C4-2B (cell line): ENCODE measurements around the gene ANKRD35.

Experiments
- H3K27ac ChIP-seq: fragments of 450-650 bp; 2 replicates; pipeline ENCODE4 v1.5.1; 2017
- ZFX ChIP-seq: fragments of 450-650 bp; IDR thresholded peaks from 2 replicates; pipeline ENCODE4 v1.6.1; 2017
- TF ChIP-seq, protein P1 (sequence below): fragments of 450-650 bp; conservative IDR thresholded peaks from 2 replicates; pipeline ENCODE4 v1.5.1; 2017; ENCODE audit warnings: mild to moderate bottlenecking

Gene ANKRD35

DNA sequence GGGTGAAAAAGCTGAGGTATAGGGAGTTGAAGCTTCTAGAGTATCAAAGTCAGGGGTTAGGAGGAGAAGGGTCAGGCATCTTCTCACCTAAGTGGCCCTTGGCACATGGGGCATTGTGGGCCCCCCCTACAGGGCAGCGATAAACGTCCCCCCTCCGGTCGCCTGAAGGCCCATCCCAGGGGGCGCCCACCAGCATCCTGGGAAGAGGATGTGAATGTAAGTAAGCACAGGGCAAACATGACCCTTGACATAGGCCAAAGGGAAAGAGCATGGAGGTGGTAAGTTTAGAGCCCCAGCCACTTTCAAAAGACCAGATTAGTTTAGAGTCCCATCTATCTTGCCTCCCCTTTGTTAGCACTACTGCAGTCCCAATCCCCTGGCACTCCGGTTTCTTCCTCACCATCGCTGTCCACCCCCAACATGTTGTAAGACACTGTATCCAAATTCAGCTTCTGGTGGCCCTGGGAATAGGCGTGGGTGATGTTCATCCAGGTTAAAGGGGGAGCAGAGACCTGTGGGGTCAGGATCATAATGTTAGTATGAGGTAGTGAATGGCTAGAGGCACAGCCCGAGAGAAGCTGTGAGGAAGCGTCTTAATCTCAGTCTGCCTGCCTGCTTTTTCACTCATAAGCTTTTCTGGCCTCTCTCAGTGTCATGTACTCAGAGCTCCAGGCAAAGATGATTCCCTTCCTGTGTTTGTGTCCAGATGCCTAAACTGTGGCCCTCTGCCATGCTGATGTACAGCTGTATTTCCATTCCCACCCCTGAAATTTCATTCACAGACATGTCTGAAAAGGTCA, 21.5 kb upstream of the ANKRD35 start:
- no peak overlapping the region for H3K27ac ChIP-seq
- TF ChIP-seq ZFX, result no peak
- TF ChIP-seq, protein P1, sequence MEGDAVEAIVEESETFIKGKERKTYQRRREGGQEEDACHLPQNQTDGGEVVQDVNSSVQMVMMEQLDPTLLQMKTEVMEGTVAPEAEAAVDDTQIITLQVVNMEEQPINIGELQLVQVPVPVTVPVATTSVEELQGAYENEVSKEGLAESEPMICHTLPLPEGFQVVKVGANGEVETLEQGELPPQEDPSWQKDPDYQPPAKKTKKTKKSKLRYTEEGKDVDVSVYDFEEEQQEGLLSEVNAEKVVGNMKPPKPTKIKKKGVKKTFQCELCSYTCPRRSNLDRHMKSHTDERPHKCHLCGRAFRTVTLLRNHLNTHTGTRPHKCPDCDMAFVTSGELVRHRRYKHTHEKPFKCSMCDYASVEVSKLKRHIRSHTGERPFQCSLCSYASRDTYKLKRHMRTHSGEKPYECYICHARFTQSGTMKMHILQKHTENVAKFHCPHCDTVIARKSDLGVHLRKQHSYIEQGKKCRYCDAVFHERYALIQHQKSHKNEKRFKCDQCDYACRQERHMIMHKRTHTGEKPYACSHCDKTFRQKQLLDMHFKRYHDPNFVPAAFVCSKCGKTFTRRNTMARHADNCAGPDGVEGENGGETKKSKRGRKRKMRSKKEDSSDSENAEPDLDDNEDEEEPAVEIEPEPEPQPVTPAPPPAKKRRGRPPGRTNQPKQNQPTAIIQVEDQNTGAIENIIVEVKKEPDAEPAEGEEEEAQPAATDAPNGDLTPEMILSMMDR, result no peak

DNA sequence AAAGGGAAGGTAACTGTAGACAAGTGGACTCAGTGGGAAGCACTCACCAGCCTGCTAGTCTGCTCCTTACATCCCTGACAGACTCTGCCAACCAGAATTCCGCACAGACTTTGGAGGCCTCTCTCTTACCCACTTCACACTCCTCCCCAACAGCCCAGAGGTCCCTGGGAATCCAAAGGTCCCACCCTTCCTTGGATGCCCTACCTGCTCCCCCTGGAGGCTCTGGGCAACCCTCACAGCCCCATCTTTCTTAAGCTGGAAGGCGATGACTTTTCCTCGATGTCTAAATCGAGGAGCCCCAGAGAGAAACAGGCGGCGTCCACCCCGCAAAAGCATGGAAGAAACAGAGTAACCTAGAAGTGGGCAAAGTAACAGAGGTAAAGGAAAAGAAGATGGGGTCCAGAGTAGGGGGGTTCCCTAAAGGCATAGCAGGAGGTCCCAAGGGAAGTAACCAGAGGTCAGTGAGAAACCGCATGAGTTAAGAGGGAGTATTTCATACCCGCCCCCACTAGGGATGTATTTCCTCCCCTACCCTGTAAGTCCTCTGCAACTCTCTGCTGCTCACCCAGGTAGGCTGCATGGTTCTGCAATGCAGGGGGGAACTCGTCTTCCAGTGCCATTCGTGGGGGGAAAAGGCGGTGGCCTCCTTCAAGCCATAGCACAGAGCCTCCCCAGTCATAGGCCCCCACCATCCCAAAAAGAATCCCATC, 15.8 kb upstream of the ANKRD35 start:
- TF ChIP-seq, protein P1, result no peak
- no peak for TF ChIP-seq ZFX
- H3K27ac ChIP-seq, result no peak overlapping the region

DNA sequence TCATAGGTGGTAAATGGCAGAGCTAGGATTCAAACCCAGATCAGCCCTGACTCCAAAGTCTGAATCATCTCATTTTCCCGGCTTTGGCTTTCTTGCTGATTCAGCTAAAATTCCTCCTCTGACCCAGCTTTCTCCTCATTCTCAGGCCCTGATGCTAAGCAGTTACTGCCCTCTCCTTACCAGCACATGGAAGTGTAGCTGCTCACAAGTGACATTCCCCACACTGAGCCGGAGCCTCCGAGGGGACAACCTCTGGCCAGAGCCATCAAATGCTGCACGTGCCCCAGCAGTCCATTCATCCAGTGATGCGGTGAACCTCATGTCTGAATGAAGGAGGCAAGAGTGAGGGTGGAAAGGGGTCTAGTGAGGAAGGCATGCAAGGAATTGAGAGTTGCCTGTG, 13.1 kb upstream of the ANKRD35 start:
- H3K27ac ChIP-seq, result no peak overlapping the region
- TF ChIP-seq, protein P1, result no peak
- TF ChIP-seq ZFX, result no peak

DNA sequence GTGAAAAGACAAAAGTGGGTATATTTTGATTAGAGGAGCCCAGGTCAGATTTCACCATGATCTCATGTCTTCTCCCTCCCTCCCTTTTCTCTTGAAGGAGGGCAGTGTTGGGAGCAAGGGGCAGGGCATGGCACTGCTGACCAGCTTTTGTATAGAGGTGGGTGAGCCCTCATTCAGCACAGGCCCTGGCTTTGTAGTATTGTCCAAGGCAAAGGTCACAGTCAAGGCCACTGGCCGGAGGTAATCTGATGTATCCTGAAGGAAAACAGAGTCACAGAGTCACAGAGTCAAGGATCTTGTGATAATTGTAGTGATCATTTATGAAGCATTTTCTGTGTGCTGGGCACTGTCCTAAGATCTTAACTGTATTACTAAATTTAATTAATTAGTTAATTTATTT, 12.3 kb upstream of the ANKRD35 start:
- no peak for TF ChIP-seq ZFX
- TF ChIP-seq, protein P1, result no peak
- no peak overlapping the region for H3K27ac ChIP-seq

DNA sequence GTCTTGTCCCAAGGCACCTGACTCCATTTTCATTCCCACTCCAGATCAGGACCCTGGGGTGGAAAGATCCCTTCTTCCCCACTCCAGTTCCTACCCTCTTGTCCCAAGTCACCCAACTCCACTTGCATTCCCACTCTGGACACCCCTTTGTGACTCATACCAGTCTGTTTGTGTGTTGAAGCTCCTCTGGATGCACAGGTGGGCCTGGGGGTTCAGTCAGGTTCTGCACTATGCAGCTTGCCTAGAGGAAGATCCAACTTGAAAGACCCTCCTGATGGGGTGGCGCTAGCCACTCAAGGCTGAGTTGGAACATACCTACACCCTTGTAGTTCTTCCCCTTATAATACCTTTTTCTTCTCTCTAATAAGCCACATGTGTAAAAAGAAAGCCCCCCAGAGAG, 9.8 kb upstream of the ANKRD35 start:
- TF ChIP-seq, protein P1, result no peak
- TF ChIP-seq ZFX, result no peak
- no peak overlapping the region for H3K27ac ChIP-seq

DNA sequence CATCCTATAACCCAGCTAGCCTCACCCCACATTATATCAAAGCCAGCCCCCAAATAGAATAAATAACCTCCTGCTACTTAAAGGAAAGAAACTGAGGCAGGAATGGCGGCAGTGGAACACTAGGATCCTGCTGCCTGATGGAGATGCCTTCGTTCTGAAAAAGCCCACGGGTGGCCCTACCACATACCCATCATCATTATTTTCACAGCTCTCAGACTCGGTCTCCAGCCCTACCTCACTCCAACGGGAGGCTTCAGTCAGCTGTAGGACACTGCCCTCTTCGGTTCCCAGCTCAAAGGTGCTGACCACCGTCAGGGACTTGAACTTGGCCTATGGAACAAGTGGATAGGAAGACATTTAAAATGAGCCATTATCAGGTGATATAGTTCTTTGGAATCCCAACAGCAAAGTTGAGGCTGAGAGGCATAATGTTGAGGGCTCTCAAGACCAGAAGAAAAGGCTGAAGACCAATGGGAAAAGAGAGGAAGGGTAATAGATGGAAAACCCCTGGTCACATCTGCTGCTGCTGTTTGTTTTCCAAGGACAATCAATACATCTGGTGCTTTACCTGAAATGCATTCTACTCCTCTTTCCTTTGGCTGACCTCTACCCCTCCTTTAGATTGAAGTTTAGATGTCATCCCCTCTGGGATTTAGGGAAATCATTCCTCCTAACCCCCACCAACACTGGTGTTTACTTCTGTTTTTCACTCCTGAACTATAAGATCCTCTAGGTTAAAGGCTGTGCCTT, 7.8 kb upstream of the ANKRD35 start:
- peak overlapping the region; percentile 85 for H3K27ac ChIP-seq
- no peak for TF ChIP-seq ZFX
- TF ChIP-seq, protein P1, result no peak
